AG10803 (cell line): ENCODE data around the gene PARD3B.
A peak's percentile ranks its signal among the peaks of the same experiment; 100 is the strongest.

Experiments
- DNase-seq: peaks from one replicate; pipeline ENCODE4 v3.0.0; 2010; ENCODE audit warnings: low read depth
- H3K4me3 ChIP-seq: 2 replicates; pipeline ENCODE4 v1.5.1; 2011; ENCODE audit warnings: mild to moderate bottlenecking, low read length, control low read depth
- TF ChIP-seq, protein P1 (sequence below): conservative IDR thresholded peaks from 2 replicates; pipeline ENCODE4 v1.5.1; 2011; ENCODE audit warnings: mild to moderate bottlenecking, low read length, control low read depth, inconsistent platforms

PARD3B gene

GRCh38 chr2:204974487-204974886 lies 429.2 kb downstream of the PARD3B start:
- no peak overlapping the region for H3K4me3 ChIP-seq
- DNase-seq = no peak
- TF ChIP-seq, protein P1, sequence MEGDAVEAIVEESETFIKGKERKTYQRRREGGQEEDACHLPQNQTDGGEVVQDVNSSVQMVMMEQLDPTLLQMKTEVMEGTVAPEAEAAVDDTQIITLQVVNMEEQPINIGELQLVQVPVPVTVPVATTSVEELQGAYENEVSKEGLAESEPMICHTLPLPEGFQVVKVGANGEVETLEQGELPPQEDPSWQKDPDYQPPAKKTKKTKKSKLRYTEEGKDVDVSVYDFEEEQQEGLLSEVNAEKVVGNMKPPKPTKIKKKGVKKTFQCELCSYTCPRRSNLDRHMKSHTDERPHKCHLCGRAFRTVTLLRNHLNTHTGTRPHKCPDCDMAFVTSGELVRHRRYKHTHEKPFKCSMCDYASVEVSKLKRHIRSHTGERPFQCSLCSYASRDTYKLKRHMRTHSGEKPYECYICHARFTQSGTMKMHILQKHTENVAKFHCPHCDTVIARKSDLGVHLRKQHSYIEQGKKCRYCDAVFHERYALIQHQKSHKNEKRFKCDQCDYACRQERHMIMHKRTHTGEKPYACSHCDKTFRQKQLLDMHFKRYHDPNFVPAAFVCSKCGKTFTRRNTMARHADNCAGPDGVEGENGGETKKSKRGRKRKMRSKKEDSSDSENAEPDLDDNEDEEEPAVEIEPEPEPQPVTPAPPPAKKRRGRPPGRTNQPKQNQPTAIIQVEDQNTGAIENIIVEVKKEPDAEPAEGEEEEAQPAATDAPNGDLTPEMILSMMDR = no peak

GRCh38 chr2:204977914-204978313 lies 432.6 kb downstream of the PARD3B start:
- TF ChIP-seq, protein P1 = no peak
- H3K4me3 ChIP-seq = no peak overlapping the region
- no peak for DNase-seq

GRCh38 chr2:204982303-204982702 lies 437.0 kb downstream of the PARD3B start:
- TF ChIP-seq, protein P1 = no peak
- DNase-seq = peak; percentile 22
- no peak overlapping the region for H3K4me3 ChIP-seq

GRCh38 chr2:204984518-204984917 lies 439.2 kb downstream of the PARD3B start:
- TF ChIP-seq, protein P1 = no peak
- no peak overlapping the region for H3K4me3 ChIP-seq
- DNase-seq = peak; percentile 27

- H3K4me3 ChIP-seq = no peak overlapping the region
- TF ChIP-seq, protein P1 = no peak
- no peak for DNase-seq
Observed at GRCh38 chr2:204986641-204987040, 441.4 kb downstream of the PARD3B start.

DNA sequence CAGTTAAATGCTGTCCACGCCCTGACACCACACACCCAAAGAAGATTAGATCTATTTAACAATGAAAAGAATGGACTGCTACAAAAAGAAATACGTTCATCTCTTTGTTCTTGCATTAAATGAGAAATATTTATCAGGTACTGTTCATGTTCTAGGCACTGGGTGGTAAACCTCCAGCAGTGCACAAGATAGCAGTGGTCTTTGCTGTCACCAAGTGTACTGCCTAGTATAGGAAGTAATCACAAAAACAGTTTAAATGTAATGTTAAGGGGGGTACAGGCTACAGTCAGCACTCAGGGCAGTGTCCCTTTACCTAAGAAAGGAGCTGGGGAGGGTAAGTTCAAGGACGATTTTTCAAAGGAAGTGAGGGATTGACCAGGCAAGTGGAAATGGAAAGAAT lies 443.6 kb downstream of the PARD3B start:
- H3K4me3 ChIP-seq = no peak overlapping the region
- TF ChIP-seq, protein P1 = no peak
- DNase-seq = no peak

- H3K4me3 ChIP-seq = no peak overlapping the region
- DNase-seq = no peak
- TF ChIP-seq, protein P1 = no peak
Observed at GRCh38 chr2:204989877-204990276, 444.6 kb downstream of the PARD3B start.
